K562 (cell line): ENCODE measurements around the gene ACSL6. TPM values are rescaled to one million over a fixed set of nuclear protein-coding genes. Genes with fewer than 3 reads are reported as not detected.

Source experiments
- ARID2 ChIP-seq: fragments of 450-650 bp; IDR thresholded peaks from 2 replicates; pipeline ENCODE4 v1.6.1; 2017; ENCODE audit warnings: antibody characterized with exemption, mild to moderate bottlenecking
- CTCF ChIP-seq, 3 experiments: IDR thresholded peaks in 2 of 3; conservative IDR thresholded peaks in 1 of 3; 2 replicates each; pipeline ENCODE4 v1.5.1; 2011 to 2012; ENCODE audit warnings: low read length in 3 of 3, mild to moderate bottlenecking in 3 of 3, control low read depth in 2 of 3, improper control_type of control experiment in 1 of 3, inconsistent platforms in 1 of 3, low read depth in 1 of 3, mixed read lengths in 1 of 3, moderate library complexity in 1 of 3; ENCODE audit not compliant: insufficient read depth in 2 of 3
- E2F1 ChIP-seq: sonication (generic); formaldehyde crosslinking; IDR thresholded peaks from 2 replicates; pipeline ENCODE4 v1.8.1; 2023; ENCODE audit warnings: mild to moderate bottlenecking, missing genetic modification reagents, moderate library complexity
- ELK1 ChIP-seq: sonication (generic); formaldehyde crosslinking; IDR thresholded peaks from 2 replicates; pipeline ENCODE4 v1.8.1; 2022; ENCODE audit warnings: missing genetic modification reagents
- GATA2 ChIP-seq: sonication (generic); formaldehyde crosslinking; IDR thresholded peaks from 2 replicates; pipeline ENCODE4 v1.4.0; 2020; ENCODE audit warnings: mild to moderate bottlenecking, missing genetic modification reagents
- KAT8 ChIP-seq: fragments of 450-650 bp; IDR thresholded peaks from 2 replicates; pipeline ENCODE4 v1.6.1; 2016; ENCODE audit warnings: low read depth, mild to moderate bottlenecking
- KDM2B ChIP-seq: fragments of 250-450 bp; sonication (Bioruptor Pico); IDR thresholded peaks from 2 replicates; pipeline ENCODE4 v1.8.0; 2021; ENCODE audit warnings: mild to moderate bottlenecking, moderate library complexity
- LEF1 ChIP-seq: fragments of 450-650 bp; IDR thresholded peaks from 2 replicates; pipeline ENCODE4 v1.6.1; 2016; ENCODE audit warnings: mild to moderate bottlenecking
- MBD2 ChIP-seq: sonication (generic); IDR thresholded peaks from 2 replicates; pipeline ENCODE4 v1.6.1; 2016; ENCODE audit warnings: low read depth, borderline replicate concordance
- TCF3 ChIP-seq: sonication (generic); formaldehyde crosslinking; IDR thresholded peaks from 2 replicates; pipeline ENCODE4 v1.4.0; 2020; ENCODE audit warnings: mild to moderate bottlenecking, missing genetic modification reagents
- THRA ChIP-seq: fragments of 450-650 bp; IDR thresholded peaks from 2 replicates; pipeline ENCODE4 v1.6.1; 2017; ENCODE audit warnings: mild to moderate bottlenecking, moderate library complexity
- ZBTB40 ChIP-seq, 2 experiments: fragments of 450-650 bp in 1 of 2; sonication (generic) in 1 of 2; formaldehyde crosslinking in 1 of 2; IDR thresholded peaks; 2 replicates each; pipeline versions ENCODE4 v1.7.1 to v1.9.0; 2016 to 2022; ENCODE audit warnings: inconsistent platforms in 1 of 2, mild to moderate bottlenecking in 1 of 2, missing genetic modification reagents in 1 of 2
- polyA plus RNA-seq, 8 experiments: library from polyadenylated mRNA; depleted of rRNA in 4 of 8; stranded (reverse) in 5 of 8; unstranded in 3 of 8; fragments of >200 nt; fragmentation: Nextera tagmentation in 2 of 8; fragmentation: Illumina TruSeq in 1 of 8; extraction: Ambion mirVana in 2 of 8; extraction: Trizol in 1 of 8; gene quantifications; 2 replicates each; pipeline versions ENCODE4 v1.2.1 to v1.2.3, GENCODE V29; 2011 to 2014; ENCODE audit warnings: inconsistent platforms in 1 of 8, missing spikeins in 1 of 8
- total RNA-seq, 7 experiments: library from RNA; depleted of rRNA in 6 of 7; stranded (reverse); fragments of >200 nt in 6 of 7; fragmentation: Illumina TruSeq in 2 of 7; extraction: Trizol in 2 of 7; gene quantifications; 2 replicates each; pipeline versions ENCODE4 v1.2.1 to v1.2.3, GENCODE V29; 2011 to 2021; ENCODE audit warnings: low replicate concordance in 1 of 7

The ACSL6 gene
- total and polyA plus RNA-seq, 9 of the 15 experiments (the other 6 are each of a cell fraction or from before 2014, with no cell fraction given): 0.50 to 1.5 (median 0.69) TPM

- TF ChIP-seq ZBTB40 (IDR thresholded peaks at IDR 0.05) (no peak), ZBTB40 (CRISPR knock-in tag; IDR thresholded peaks at IDR 0.05) (no peak), ELK1 (CRISPR knock-in tag) (no peak), LEF1 (peak; percentile 100), CTCF (IDR thresholded peaks at IDR 0.05 in 2 of 3, conservative IDR thresholded peaks at IDR 0.05 in 1 of 3; ENCODE audit: insufficient read depth in 2 of 3, low read depth in 1 of 3, low read length in 3 of 3) (no peak), GATA2 (CRISPR knock-in tag) (peak; percentile 90), ARID2 (no peak), THRA (no peak), KAT8 (no peak), TCF3 (CRISPR knock-in tag) (peak; percentile 96), MBD2 (no peak), E2F1 (no peak), KDM2B (CRISPR knock-in tag) (no peak)
These were observed 15.0 kb downstream of the ACSL6 start (continued) for GRCh38 chr5:131996210-131997025.
